ENCODE results near the gene BCDIN3D. TPM values are rescaled to one million over a fixed set of nuclear protein-coding genes. Genes with fewer than 3 reads are reported as not detected.

Gene BCDIN3D
- total and polyA plus RNA-seq, 2 of the 8 experiments (the other 6 are each of a cell fraction or from before 2014, with no cell fraction given): 1.6 to 2.4 TPM

DNA sequence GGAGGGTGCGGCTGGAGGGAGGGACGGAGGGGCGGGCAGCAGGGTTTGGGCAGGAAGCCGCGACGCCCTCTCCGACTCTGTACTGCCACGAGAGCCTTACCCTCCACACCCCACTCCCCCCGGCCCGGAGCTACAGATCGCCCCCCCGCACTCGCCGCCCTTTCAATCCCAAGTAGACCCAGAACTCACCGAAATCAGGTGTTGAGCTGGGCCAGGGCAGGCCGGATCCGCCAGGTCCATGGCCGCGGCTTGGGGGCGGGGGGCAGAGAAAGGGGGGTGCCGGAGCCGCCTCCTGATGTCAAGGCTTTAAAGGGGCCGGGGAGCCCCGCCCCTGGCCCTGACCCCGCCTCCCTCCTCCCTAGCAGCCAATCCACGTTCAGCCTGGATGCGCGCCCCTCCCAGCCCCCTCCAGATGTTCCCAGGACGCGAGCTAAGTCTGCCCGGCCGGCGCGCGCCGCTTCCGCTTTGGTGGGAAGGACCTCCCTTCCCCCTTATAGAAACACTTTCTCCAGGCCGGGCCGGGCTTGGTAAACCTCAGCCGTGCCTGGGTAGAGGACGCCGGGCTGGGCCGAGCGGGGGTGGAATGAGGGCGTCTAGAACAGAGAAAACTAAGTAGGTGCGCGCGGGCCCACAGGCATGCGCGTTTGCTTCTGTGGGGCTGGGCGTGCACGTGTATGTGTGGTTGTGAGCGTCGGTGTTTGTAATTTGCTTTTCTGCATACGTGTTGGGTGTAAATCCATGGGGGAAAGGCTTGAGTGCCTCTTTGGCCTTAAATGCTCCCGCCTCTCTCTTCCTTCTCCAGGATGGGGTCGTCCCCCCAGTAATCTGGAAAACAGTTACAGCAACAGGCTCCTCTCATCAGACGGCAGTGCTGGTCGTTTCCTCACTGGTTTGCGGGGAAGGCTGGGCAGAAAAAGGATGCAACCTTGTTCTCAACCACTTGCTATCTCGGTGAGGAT, 14.5 kb downstream of the BCDIN3D start, which contains the start of gene NCKAP5L (continued):
- no peak for TF ChIP-seq RBBP5 (IDR thresholded peaks at IDR 0.05; ENCODE audit: borderline replicate concordance, low read depth, low read length)
- TF ChIP-seq GABPA (IDR thresholded peaks at IDR 0.05; ENCODE audit: borderline replicate concordance, insufficient read depth, low read length): no peak
- TF ChIP-seq ASH2L (IDR thresholded peaks at IDR 0.05; ENCODE audit: low read length): peak; percentile 79
- peak; percentile 23 to 61; a peak in 2 of 4 replicates for TF ChIP-seq SIN3A (conservative IDR thresholded peaks at IDR 0.05 in 1 of 2, IDR thresholded peaks at IDR 0.05 in 1 of 2; ENCODE audit: low read depth in 1 of 2, low read length in 2 of 2)
- no peak for TF ChIP-seq CBX8 (IDR thresholded peaks at IDR 0.05; ENCODE audit: borderline replicate concordance, low read depth, low read length)
- TF ChIP-seq, protein P1, sequence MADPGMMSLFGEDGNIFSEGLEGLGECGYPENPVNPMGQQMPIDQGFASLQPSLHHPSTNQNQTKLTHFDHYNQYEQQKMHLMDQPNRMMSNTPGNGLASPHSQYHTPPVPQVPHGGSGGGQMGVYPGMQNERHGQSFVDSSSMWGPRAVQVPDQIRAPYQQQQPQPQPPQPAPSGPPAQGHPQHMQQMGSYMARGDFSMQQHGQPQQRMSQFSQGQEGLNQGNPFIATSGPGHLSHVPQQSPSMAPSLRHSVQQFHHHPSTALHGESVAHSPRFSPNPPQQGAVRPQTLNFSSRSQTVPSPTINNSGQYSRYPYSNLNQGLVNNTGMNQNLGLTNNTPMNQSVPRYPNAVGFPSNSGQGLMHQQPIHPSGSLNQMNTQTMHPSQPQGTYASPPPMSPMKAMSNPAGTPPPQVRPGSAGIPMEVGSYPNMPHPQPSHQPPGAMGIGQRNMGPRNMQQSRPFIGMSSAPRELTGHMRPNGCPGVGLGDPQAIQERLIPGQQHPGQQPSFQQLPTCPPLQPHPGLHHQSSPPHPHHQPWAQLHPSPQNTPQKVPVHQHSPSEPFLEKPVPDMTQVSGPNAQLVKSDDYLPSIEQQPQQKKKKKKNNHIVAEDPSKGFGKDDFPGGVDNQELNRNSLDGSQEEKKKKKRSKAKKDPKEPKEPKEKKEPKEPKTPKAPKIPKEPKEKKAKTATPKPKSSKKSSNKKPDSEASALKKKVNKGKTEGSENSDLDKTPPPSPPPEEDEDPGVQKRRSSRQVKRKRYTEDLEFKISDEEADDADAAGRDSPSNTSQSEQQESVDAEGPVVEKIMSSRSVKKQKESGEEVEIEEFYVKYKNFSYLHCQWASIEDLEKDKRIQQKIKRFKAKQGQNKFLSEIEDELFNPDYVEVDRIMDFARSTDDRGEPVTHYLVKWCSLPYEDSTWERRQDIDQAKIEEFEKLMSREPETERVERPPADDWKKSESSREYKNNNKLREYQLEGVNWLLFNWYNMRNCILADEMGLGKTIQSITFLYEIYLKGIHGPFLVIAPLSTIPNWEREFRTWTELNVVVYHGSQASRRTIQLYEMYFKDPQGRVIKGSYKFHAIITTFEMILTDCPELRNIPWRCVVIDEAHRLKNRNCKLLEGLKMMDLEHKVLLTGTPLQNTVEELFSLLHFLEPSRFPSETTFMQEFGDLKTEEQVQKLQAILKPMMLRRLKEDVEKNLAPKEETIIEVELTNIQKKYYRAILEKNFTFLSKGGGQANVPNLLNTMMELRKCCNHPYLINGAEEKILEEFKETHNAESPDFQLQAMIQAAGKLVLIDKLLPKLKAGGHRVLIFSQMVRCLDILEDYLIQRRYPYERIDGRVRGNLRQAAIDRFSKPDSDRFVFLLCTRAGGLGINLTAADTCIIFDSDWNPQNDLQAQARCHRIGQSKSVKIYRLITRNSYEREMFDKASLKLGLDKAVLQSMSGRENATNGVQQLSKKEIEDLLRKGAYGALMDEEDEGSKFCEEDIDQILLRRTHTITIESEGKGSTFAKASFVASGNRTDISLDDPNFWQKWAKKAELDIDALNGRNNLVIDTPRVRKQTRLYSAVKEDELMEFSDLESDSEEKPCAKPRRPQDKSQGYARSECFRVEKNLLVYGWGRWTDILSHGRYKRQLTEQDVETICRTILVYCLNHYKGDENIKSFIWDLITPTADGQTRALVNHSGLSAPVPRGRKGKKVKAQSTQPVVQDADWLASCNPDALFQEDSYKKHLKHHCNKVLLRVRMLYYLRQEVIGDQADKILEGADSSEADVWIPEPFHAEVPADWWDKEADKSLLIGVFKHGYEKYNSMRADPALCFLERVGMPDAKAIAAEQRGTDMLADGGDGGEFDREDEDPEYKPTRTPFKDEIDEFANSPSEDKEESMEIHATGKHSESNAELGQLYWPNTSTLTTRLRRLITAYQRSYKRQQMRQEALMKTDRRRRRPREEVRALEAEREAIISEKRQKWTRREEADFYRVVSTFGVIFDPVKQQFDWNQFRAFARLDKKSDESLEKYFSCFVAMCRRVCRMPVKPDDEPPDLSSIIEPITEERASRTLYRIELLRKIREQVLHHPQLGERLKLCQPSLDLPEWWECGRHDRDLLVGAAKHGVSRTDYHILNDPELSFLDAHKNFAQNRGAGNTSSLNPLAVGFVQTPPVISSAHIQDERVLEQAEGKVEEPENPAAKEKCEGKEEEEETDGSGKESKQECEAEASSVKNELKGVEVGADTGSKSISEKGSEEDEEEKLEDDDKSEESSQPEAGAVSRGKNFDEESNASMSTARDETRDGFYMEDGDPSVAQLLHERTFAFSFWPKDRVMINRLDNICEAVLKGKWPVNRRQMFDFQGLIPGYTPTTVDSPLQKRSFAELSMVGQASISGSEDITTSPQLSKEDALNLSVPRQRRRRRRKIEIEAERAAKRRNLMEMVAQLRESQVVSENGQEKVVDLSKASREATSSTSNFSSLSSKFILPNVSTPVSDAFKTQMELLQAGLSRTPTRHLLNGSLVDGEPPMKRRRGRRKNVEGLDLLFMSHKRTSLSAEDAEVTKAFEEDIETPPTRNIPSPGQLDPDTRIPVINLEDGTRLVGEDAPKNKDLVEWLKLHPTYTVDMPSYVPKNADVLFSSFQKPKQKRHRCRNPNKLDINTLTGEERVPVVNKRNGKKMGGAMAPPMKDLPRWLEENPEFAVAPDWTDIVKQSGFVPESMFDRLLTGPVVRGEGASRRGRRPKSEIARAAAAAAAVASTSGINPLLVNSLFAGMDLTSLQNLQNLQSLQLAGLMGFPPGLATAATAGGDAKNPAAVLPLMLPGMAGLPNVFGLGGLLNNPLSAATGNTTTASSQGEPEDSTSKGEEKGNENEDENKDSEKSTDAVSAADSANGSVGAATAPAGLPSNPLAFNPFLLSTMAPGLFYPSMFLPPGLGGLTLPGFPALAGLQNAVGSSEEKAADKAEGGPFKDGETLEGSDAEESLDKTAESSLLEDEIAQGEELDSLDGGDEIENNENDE (IDR thresholded peaks at IDR 0.05; ENCODE audit: insufficient replicate concordance, low read length): no peak
- no peak for TF ChIP-seq CTBP2 (IDR thresholded peaks at IDR 0.05; ENCODE audit: borderline replicate concordance, insufficient read depth, insufficient read length, low read length)
- TF ChIP-seq POLR2AphosphoS5 (IDR thresholded peaks at IDR 0.05; ENCODE audit: low read depth, low read length): no peak; the same call in none of the 2 replicates

Measured in H1 (cell line).